HG03354 (cell line): ENCODE data around the gene GTF2H2.
A peak's percentile ranks its signal among the peaks of the same experiment; 100 is the strongest.
"Not testable (repeated sequence)": the region's sequence is repeated elsewhere in the genome, so short reads cannot be mapped to it uniquely, and the experiment has no call there.

Source experiments
- ATAC-seq: cut with Tn5 transposase; IDR thresholded peaks from one replicate; pipeline ENCODE4 v1.9.1; 2021; ENCODE audit warnings: mild to moderate bottlenecking; ENCODE audit not compliant: unreplicated experiment, poor library complexity, severe bottlenecking

The GTF2H2 gene

GRCh38 chr5:71067262-71067928 is at the start of gene GTF2H2:
GTF2H2 (minus strand) TSS chr5:71067676; CDS start chr5:71062763, 4,913 bp downstream.
- ATAC-seq: peak; percentile 98

GRCh38 chr5:71109730-71110275 is 42.3 kb upstream of the GTF2H2 start:
- not testable (repeated sequence) for ATAC-seq

GRCh38 chr5:71099996-71100395 is 32.5 kb upstream of the GTF2H2 start:
- ATAC-seq: not testable (repeated sequence)

GRCh38 chr5:71097930-71098203 is 30.4 kb upstream of the GTF2H2 start:
- not testable (repeated sequence) for ATAC-seq

- not testable (repeated sequence) for ATAC-seq
Observed at GRCh38 chr5:71097173-71097929, 29.9 kb upstream of the GTF2H2 start.

GRCh38 chr5:71089773-71090172 is 22.3 kb upstream of the GTF2H2 start:
- not testable (repeated sequence) for ATAC-seq

GRCh38 chr5:71088754-71089153 is 21.3 kb upstream of the GTF2H2 start:
- ATAC-seq: not testable (repeated sequence)

- ATAC-seq: not testable (repeated sequence)
Observed at GRCh38 chr5:71086145-71086544, 18.7 kb upstream of the GTF2H2 start.

GRCh38 chr5:71084280-71085063 is 17.0 kb upstream of the GTF2H2 start:
- not testable (repeated sequence) for ATAC-seq

- not testable (repeated sequence) for ATAC-seq
Observed at GRCh38 chr5:71082898-71083297, 15.4 kb upstream of the GTF2H2 start.

GRCh38 chr5:71082340-71082739 is 14.9 kb upstream of the GTF2H2 start:
- not testable (repeated sequence) for ATAC-seq

- not testable (repeated sequence) for ATAC-seq
Observed at GRCh38 chr5:71061322-71061721, 6.2 kb downstream of the GTF2H2 start.

GRCh38 chr5:71059426-71059825 is 8.1 kb downstream of the GTF2H2 start:
- ATAC-seq: not testable (repeated sequence)

- not testable (repeated sequence) for ATAC-seq
Observed at GRCh38 chr5:71044808-71045207, 22.7 kb downstream of the GTF2H2 start.

- not testable (repeated sequence) for ATAC-seq
Observed at GRCh38 chr5:71044128-71044527, 23.3 kb downstream of the GTF2H2 start.

GRCh38 chr5:71031046-71031776 is 36.3 kb downstream of the GTF2H2 start:
- not testable (repeated sequence) for ATAC-seq

- peak; percentile 69 for ATAC-seq
Observed at GRCh38 chr5:71025289-71025953, 42.1 kb downstream of the GTF2H2 start, which contains the start of gene NAIP. NAIP (minus strand) TSS chr5:71025339; CDS start chr5:71012915, 12,424 bp downstream.

- ATAC-seq: not testable (repeated sequence)
Observed at GRCh38 chr5:71020643-71021042, 46.8 kb downstream of the GTF2H2 start.
